Measurements from ENCODE around the gene SDCBP2. TPM values are rescaled to one million over a fixed set of nuclear protein-coding genes. Genes with fewer than 3 reads are reported as not detected.

SDCBP2 gene
- total and polyA plus RNA-seq, 2 donors from 2014 or later: 10.3 to 18.3 TPM

DNA sequence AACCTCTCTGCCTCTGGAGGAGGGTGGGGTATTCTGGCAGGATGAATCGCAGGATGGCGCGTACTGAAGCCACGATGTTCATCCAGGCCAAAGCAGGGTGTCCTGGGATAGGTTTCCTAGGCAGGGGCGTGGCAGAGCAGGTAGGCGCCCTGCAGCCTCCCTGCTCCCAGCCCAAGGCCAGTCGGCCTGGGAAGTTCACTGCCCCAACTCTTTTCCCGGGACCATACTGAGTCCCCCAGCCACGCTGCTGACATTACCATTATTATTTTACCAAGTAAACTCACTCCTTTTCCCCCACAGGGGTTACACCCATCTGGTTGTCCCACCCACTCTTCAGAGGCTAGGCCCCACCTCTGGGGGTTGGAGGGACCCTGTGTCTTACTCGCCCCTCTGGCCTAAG is 21.8 kb downstream of the SDCBP2 start:
- TF ChIP-seq, protein P1, sequence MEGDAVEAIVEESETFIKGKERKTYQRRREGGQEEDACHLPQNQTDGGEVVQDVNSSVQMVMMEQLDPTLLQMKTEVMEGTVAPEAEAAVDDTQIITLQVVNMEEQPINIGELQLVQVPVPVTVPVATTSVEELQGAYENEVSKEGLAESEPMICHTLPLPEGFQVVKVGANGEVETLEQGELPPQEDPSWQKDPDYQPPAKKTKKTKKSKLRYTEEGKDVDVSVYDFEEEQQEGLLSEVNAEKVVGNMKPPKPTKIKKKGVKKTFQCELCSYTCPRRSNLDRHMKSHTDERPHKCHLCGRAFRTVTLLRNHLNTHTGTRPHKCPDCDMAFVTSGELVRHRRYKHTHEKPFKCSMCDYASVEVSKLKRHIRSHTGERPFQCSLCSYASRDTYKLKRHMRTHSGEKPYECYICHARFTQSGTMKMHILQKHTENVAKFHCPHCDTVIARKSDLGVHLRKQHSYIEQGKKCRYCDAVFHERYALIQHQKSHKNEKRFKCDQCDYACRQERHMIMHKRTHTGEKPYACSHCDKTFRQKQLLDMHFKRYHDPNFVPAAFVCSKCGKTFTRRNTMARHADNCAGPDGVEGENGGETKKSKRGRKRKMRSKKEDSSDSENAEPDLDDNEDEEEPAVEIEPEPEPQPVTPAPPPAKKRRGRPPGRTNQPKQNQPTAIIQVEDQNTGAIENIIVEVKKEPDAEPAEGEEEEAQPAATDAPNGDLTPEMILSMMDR (IDR thresholded peaks at IDR 0.05; ENCODE audit: borderline replicate concordance, extremely low read depth, insufficient read depth): no peak
- intact Hi-C loops (cut with DNase I): no loop called here
- FAIRE-seq: no peak
- H3K4me3 ChIP-seq (ENCODE audit: low read length in 3 of 3): no peak overlapping the region
- no peak overlapping the region for H3K9ac ChIP-seq (ENCODE audit: low read length in 3 of 3)
- no peak for DNase-seq
- H3K4me1 ChIP-seq (ENCODE audit: control insufficient read depth in 2 of 3, insufficient read depth in 2 of 3, low read depth in 1 of 3, low read length in 3 of 3): no peaks in the 10 kb centered on the region
- H3K27me3 ChIP-seq (ENCODE audit: control insufficient read depth, insufficient read depth, low read length): no peaks in the 10 kb centered on the region
- H3K36me3 ChIP-seq (ENCODE audit: control insufficient read depth in 2 of 3, insufficient read depth in 3 of 3, low read length in 3 of 3): no peaks in the 10 kb centered on the region
- H3K27ac ChIP-seq (ENCODE audit: low read depth in 2 of 2, low read length in 2 of 2): no peak overlapping the region
- no peaks in the 10 kb centered on the region for H3K9me3 ChIP-seq (ENCODE audit: control insufficient read depth in 2 of 3, insufficient read depth in 1 of 3, low read length in 3 of 3)

DNA sequence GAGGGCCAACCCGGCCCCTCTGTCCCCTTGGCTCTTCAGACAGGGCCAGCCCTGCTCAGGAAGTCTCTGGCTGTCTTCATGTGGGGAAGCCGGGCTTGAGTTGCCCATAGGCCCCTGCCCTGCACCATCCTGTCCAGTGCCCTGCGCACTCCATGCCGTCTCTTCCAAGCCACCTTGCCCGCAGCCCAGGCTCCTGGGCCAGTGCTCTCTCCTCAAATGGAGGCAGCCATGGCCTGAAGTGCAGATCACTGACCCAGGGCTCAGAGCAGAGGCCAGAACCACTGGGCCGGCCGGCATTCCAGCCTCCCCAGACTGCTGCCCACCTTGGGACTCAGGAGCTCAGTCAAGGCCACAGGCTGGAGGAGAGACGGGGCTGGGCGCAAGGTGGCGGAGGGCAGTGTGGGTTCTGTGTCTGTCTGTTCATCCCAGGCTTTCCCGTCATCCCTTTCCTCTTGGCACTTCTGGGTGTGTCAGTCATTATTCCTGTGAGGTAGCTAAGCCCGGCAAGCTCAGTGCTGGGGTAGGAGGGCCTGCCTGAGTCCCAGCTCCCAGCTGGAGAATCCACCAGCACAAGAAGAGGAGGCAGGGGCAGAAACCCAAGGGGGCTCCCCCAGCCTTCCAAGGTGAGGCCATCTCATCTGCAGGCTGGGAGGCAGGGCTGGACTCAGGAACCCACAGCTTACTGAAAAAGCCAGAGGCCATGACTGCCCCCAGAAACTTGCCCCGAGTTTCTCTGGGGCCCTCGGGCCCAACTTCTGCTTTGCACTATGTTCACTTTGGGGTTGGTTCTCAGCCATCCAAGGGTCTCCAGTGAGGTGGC is 22.4 kb downstream of the SDCBP2 start:
- Histone ChIP-seq H3K4me3 (ENCODE audit: low read length in 3 of 3) (no peak overlapping the region), H3K9ac (ENCODE audit: low read length in 3 of 3) (no peak overlapping the region), H3K4me1 (ENCODE audit: control insufficient read depth in 2 of 3, insufficient read depth in 2 of 3, low read depth in 1 of 3, low read length in 3 of 3) (no peaks in the 10 kb centered on the region), H3K27me3 (ENCODE audit: control insufficient read depth, insufficient read depth, low read length) (no peaks in the 10 kb centered on the region), H3K9me3 (ENCODE audit: control insufficient read depth in 2 of 3, insufficient read depth in 1 of 3, low read length in 3 of 3) (no peaks in the 10 kb centered on the region), H3K36me3 (ENCODE audit: control insufficient read depth in 2 of 3, insufficient read depth in 3 of 3, low read length in 3 of 3) (no peaks in the 10 kb centered on the region), H3K27ac (ENCODE audit: low read depth in 2 of 2, low read length in 2 of 2) (no peak overlapping the region)
- FAIRE-seq (no peak), DNase-seq (no peak)
- TF ChIP-seq, protein P1 (IDR thresholded peaks at IDR 0.05; ENCODE audit: borderline replicate concordance, extremely low read depth, insufficient read depth): no peak
- intact Hi-C loops (cut with DNase I): no loop called here

DNA sequence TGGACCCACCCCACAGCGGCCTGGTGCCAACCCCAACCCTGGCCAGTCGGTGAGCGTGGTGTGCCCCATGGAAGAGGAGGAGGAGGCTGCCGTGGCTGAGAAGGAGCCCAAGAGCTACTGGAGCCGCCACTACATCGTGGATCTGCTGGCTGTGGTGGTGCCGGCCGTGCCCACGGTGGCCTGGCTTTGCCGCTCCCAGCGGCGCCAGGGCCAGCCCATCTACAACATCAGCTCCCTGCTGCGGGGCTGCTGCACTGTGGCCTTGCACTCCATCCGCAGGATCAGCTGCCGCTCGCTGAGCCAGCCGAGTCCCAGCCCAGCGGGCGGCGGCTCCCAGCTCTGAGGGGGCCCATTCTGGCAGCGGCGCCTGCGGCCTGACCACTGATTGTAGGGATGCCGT is 23.2 kb downstream of the SDCBP2 start:
- H3K36me3 ChIP-seq (ENCODE audit: control insufficient read depth in 2 of 3, insufficient read depth in 3 of 3, low read length in 3 of 3): no peaks in the 10 kb centered on the region
- no peaks in the 10 kb centered on the region for H3K4me1 ChIP-seq (ENCODE audit: control insufficient read depth in 2 of 3, insufficient read depth in 2 of 3, low read depth in 1 of 3, low read length in 3 of 3)
- no peak for FAIRE-seq
- no peak for DNase-seq
- H3K9me3 ChIP-seq (ENCODE audit: control insufficient read depth in 2 of 3, insufficient read depth in 1 of 3, low read length in 3 of 3): no peaks in the 10 kb centered on the region
- no peak overlapping the region for H3K4me3 ChIP-seq (ENCODE audit: low read length in 3 of 3)
- TF ChIP-seq, protein P1 (IDR thresholded peaks at IDR 0.05; ENCODE audit: borderline replicate concordance, extremely low read depth, insufficient read depth): no peak
- H3K27me3 ChIP-seq (ENCODE audit: control insufficient read depth, insufficient read depth, low read length): no peaks in the 10 kb centered on the region
- H3K27ac ChIP-seq (ENCODE audit: low read depth in 2 of 2, low read length in 2 of 2): no peak overlapping the region
- no peak overlapping the region for H3K9ac ChIP-seq (ENCODE audit: low read length in 3 of 3)
- intact Hi-C loops (cut with DNase I): no loop called here

All from kidney (tissue), 14 donors.